Testis (tissue), 2 donors: ENCODE results near the gene SH3GL3.

ENCODE experiments used
- CTCF ChIP-seq, 3 experiments: fragments of 450-650 bp in 2 of 3; fragments of 200-600 bp in 1 of 3; sonication (generic) in 1 of 3; IDR thresholded peaks; one replicate each; pipeline ENCODE4 v1.5.1; 2016 to 2019; ENCODE audit warnings: antibody characterized with exemption in 3 of 3, mild to moderate bottlenecking in 2 of 3, moderate library complexity in 1 of 3
- POLR2A ChIP-seq: fragments of 450-650 bp; IDR thresholded peaks from one replicate; pipeline ENCODE4 v1.6.1; 2017; ENCODE audit warnings: antibody characterized with exemption, mild to moderate bottlenecking, moderate library complexity

GRCh38 chr15:83561661-83562060, 114.5 kb downstream of the SH3GL3 start:
- no peak for TF ChIP-seq CTCF (IDR thresholded peaks at IDR 0.05)
- no peak for TF ChIP-seq POLR2A
